ENCODE results near the gene ZNF728. TPM values are rescaled to one million over a fixed set of nuclear protein-coding genes. Genes with fewer than 3 reads are reported as not detected.
"Not testable (repeated sequence)": the region's sequence is repeated elsewhere in the genome, so short reads cannot be mapped to it uniquely, and the experiment has no call there.

ZNF728 gene
- total RNA-seq, 1 experiment from 2014 or later: not detected

DNA sequence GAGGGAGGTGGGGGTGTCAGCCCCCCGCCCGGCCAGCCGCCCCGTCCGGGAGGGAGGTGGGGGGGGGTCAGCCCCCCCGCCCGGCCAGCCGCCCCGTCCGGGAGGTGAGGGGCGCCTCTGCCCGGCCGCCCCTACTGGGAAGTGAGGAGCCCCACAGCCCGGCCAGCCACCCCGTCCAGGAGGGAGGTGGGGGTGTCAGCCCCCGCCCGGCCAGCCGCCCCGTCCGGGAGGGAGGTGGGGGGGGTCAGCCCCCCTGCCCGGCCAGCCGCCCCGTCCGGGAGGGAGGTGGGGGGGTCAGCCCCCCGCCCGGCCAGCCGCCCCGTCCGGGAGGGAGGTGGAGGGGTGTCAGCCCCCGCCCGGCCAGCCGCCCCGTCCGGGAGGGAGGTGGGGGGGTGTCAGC, 75.4 kb downstream of the ZNF728 start:
- H3K9me2 ChIP-seq (ENCODE audit: insufficient read depth); CTCF ChIA-PET; H3K36me3 ChIP-seq (ENCODE audit: control insufficient read depth in 1 of 2, insufficient read depth in 2 of 2, low read length in 2 of 2); ATAC-seq; H2AFZ ChIP-seq (ENCODE audit: low read depth, low read length, poor library complexity, severe bottlenecking); DNase-seq (ENCODE audit: low read depth, low spot score); H3K4me1 ChIP-seq (ENCODE audit: control insufficient read depth in 1 of 2, insufficient read depth in 2 of 2, low read length in 2 of 2); H3K27me3 ChIP-seq (ENCODE audit: insufficient read depth, low read length); H3K4me3 ChIP-seq (replicated peaks in 1 of 2; ENCODE audit: low read depth in 1 of 2, low read length in 2 of 2); POLR2A ChIA-PET; H3K27ac ChIP-seq (ENCODE audit: low read depth, low read length); H3K79me2 ChIP-seq (ENCODE audit: insufficient read depth, low read length); H3K4me2 ChIP-seq (ENCODE audit: low read length); H3K9ac ChIP-seq (ENCODE audit: low read length); RAD21 ChIA-PET (ENCODE audit: low non-redundant PET in 1 of 2, low total read pairs in 2 of 2, uncharacterized antibody in 2 of 2, unreplicated experiment in 2 of 2); H4K20me1 ChIP-seq (ENCODE audit: insufficient read depth); intact Hi-C loops (cut with micrococcal nuclease); BruUV-seq (replicated peaks): not testable (repeated sequence)
- H3K9me3 ChIP-seq (ENCODE audit: control insufficient read depth in 1 of 2, insufficient read depth in 1 of 2, low read depth in 1 of 2, low read length in 2 of 2): peaks cover 4 to 25% of the 10 kb centered on the region in 2 experiments; a peak in 3 of 4 replicates

DNA sequence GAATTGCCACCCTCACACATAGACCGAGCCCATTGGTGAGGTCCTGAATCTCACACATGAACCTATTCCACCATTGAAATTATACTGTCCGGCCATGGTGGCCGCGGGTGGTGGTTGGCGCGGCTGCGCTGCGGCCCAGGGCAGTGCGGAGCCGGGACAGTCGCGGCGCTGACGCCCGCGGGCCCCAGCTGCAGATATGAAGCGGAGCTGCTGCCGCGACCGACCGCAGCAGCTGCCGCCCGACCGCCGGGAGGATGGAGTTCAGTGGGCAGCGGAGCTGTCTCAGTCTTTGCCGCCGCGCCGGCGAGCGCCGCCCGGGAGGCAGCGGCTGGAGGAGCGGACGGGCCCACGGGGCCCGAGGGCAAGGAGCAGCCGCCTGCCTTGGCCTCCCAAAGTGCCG, 77.8 kb downstream of the ZNF728 start:
- CTCF ChIA-PET; DNase-seq (ENCODE audit: low read depth, low spot score); H3K27ac ChIP-seq (ENCODE audit: low read depth, low read length); intact Hi-C loops (cut with micrococcal nuclease); H3K4me2 ChIP-seq (ENCODE audit: low read length); H3K4me1 ChIP-seq (ENCODE audit: control insufficient read depth in 1 of 2, insufficient read depth in 2 of 2, low read length in 2 of 2); RAD21 ChIA-PET (ENCODE audit: low non-redundant PET in 1 of 2, low total read pairs in 2 of 2, uncharacterized antibody in 2 of 2, unreplicated experiment in 2 of 2); H3K36me3 ChIP-seq (ENCODE audit: control insufficient read depth in 1 of 2, insufficient read depth in 2 of 2, low read length in 2 of 2); H3K4me3 ChIP-seq (replicated peaks in 1 of 2; ENCODE audit: low read depth in 1 of 2, low read length in 2 of 2); H3K9me2 ChIP-seq (ENCODE audit: insufficient read depth); H4K20me1 ChIP-seq (ENCODE audit: insufficient read depth); ATAC-seq; POLR2A ChIA-PET; H3K79me2 ChIP-seq (ENCODE audit: insufficient read depth, low read length); H3K9ac ChIP-seq (ENCODE audit: low read length); H3K27me3 ChIP-seq (ENCODE audit: insufficient read depth, low read length); BruUV-seq (replicated peaks); H2AFZ ChIP-seq (ENCODE audit: low read depth, low read length, poor library complexity, severe bottlenecking): not testable (repeated sequence)
- H3K9me3 ChIP-seq (ENCODE audit: control insufficient read depth in 1 of 2, insufficient read depth in 1 of 2, low read depth in 1 of 2, low read length in 2 of 2): peaks cover 4 to 37% of the 10 kb centered on the region in 2 experiments; a peak in 3 of 4 replicates

Other genes with a start within 250 kb of the ZNF728 start
- gene ZNF99, start 219.0 kb downstream of the ZNF728 start, total RNA-seq (2021; ENCODE audit: unreplicated experiment): not detected
- gene ZNF723, start 170.9 kb downstream of the ZNF728 start, total RNA-seq (2021; ENCODE audit: unreplicated experiment): not detected
- gene ZNF730, start 113.8 kb upstream of the ZNF728 start, total RNA-seq (2021; ENCODE audit: unreplicated experiment): not detected
- gene ZNF724, start 247.2 kb upstream of the ZNF728 start, total RNA-seq (2021; ENCODE audit: unreplicated experiment): 7.1 TPM